ENCODE measurements around the gene A4GALT. TPM values are rescaled to one million over a fixed set of nuclear protein-coding genes. Genes with fewer than 3 reads are reported as not detected.
A peak's percentile ranks its signal among the peaks of the same experiment; 100 is the strongest.

A4GALT gene
- total and polyA plus RNA-seq, 10 of the 15 experiments (the other 5 are each of a cell fraction or from before 2014, with no cell fraction given): 0.04 to 3.9 (median 2.3) TPM; not detected in 1

- TF ChIP-seq ZNF592 (IDR thresholded peaks at IDR 0.05) (no peak), RELA (IDR thresholded peaks at IDR 0.05; ENCODE audit: borderline replicate concordance, partially characterized antibody) (peak; percentile 5), PKNOX1 (IDR thresholded peaks at IDR 0.05) (no peak), SMAD5 (IDR thresholded peaks at IDR 0.05; ENCODE audit: low read depth) (no peak), ELK1 (IDR thresholded peaks at IDR 0.05; ENCODE audit: low read depth, low read length) (no peak), GABPA (IDR thresholded peaks at IDR 0.05; ENCODE audit: low read depth) (no peak), NFYB (IDR thresholded peaks at IDR 0.05; ENCODE audit: insufficient read depth, low read depth, low read length) (no peak), BHLHE40 (IDR thresholded peaks at IDR 0.05; ENCODE audit: borderline replicate concordance in 1 of 2, low read depth in 2 of 2, low read length in 1 of 2) (0 out of 4 replicates have a peak, but pooled peaks of 1 of the 2 experiments have one; percentile 5), SKIL (IDR thresholded peaks at IDR 0.05; ENCODE audit: low read depth, poor library complexity, severe bottlenecking) (peak; percentile 19), BCLAF1 (IDR thresholded peaks at IDR 0.05) (no peak), CHD2 (IDR thresholded peaks at IDR 0.05; ENCODE audit: borderline replicate concordance, low read depth, low read length) (no peak), TCF12 (IDR thresholded peaks at IDR 0.05; ENCODE audit: low read depth, low read length) (no peak), POLR2A (IDR thresholded peaks at IDR 0.05; ENCODE audit: low read depth, low read length) (no peak)
These were observed 8.5 kb downstream of the A4GALT start (continued) for GRCh38 chr22:42711895-42712837.
